ENCODE results near the gene ARMC9. TPM values are rescaled to one million over a fixed set of nuclear protein-coding genes. Genes with fewer than 3 reads are reported as not detected.

ARMC9 gene
- total RNA-seq, 1 experiment from 2014 or later: 16.4 TPM

DNA sequence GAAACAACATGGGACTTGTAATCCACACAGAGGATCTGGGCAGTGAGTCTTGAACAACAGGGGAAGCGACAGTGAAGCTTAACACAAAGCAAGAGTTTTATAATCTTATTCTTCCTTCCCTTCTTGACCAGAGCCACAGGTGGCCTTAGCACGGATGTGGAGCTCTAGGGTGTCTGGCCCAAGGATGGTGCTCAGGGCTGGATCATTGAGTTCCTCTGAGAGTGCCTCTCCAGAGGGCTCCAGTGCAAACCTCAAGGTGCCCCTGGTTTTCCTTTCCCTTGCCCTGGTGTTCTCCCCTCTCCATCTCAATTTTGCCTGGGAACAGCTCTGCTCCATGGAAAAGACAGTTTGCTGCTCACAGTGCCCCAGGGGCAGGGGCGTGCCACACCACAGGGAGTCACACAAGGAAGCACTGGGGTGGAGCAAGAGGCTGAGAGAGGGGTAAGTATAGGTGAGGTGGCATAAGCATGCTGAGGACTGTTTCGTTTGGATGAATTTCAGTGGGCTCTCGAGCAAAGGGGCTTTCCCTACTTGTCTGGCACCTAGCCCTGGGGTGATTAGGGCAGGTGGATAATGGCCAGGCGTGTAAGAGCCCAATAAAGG is 108.5 kb downstream of the ARMC9 start:
- POLR2A ChIA-PET: no interaction called here

More for the DNA sequence above, 108.5 kb downstream of the ARMC9 start:
- H3K27ac ChIP-seq (ENCODE audit: low read depth, low read length): no peak overlapping the region
- no peak overlapping the region for H2AFZ ChIP-seq (ENCODE audit: low read depth, low read length, poor library complexity, severe bottlenecking)
- H3K27me3 ChIP-seq (ENCODE audit: insufficient read depth, low read length): no peaks in the 10 kb centered on the region
- H3K4me2 ChIP-seq (ENCODE audit: low read length): no peak overlapping the region
- no peak overlapping the region for H3K9ac ChIP-seq (ENCODE audit: low read length)
- peaks cover 0 to 6% of the 10 kb centered on the region in 2 experiments; a peak in 1 of 4 replicates for H3K4me1 ChIP-seq (ENCODE audit: control insufficient read depth in 1 of 2, insufficient read depth in 2 of 2, low read length in 2 of 2)
- intact Hi-C loops (cut with micrococcal nuclease): no loop called here
- no TSS peak for BruUV-seq (replicated peaks)
- H3K9me2 ChIP-seq (ENCODE audit: insufficient read depth): no peaks in the 10 kb centered on the region
- no peaks in the 10 kb centered on the region for H3K9me3 ChIP-seq (ENCODE audit: control insufficient read depth in 1 of 2, insufficient read depth in 1 of 2, low read depth in 1 of 2, low read length in 2 of 2)
- CTCF ChIA-PET: no interaction called here
- DNase-seq (ENCODE audit: low read depth, low spot score): no peak
- H3K4me3 ChIP-seq (replicated peaks in 1 of 2; ENCODE audit: low read depth in 1 of 2, low read length in 2 of 2): no peak overlapping the region
- H3K36me3 ChIP-seq (ENCODE audit: control insufficient read depth in 1 of 2, insufficient read depth in 2 of 2, low read length in 2 of 2): no peaks in the 10 kb centered on the region
- RAD21 ChIA-PET (ENCODE audit: low non-redundant PET in 1 of 2, low total read pairs in 2 of 2, uncharacterized antibody in 2 of 2, unreplicated experiment in 2 of 2): no interaction called here
- H3K79me2 ChIP-seq (ENCODE audit: insufficient read depth, low read length): no peaks in the 10 kb centered on the region
- no peak for TF ChIP-seq ZFX (IDR thresholded peaks at IDR 0.05)
- TF ChIP-seq, protein P1, sequence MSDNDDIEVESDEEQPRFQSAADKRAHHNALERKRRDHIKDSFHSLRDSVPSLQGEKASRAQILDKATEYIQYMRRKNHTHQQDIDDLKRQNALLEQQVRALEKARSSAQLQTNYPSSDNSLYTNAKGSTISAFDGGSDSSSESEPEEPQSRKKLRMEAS (IDR thresholded peaks at IDR 0.05): no peak
- TF ChIP-seq SRF (IDR thresholded peaks at IDR 0.05; ENCODE audit: low read depth): no peak
- no peak for TF ChIP-seq SIN3A (IDR thresholded peaks at IDR 0.05; ENCODE audit: low read depth)
- no peak for TF ChIP-seq CEBPB (IDR thresholded peaks at IDR 0.05; ENCODE audit: low read depth)
- no peak for TF ChIP-seq TCF7L2 (IDR thresholded peaks at IDR 0.05; ENCODE audit: borderline replicate concordance, extremely low read depth, insufficient read depth, insufficient read length)
- no peak for TF ChIP-seq CBX3 (IDR thresholded peaks at IDR 0.05; ENCODE audit: low read depth)
- no peak for TF ChIP-seq FOSL1 (IDR thresholded peaks at IDR 0.05; ENCODE audit: low read depth)
- TF ChIP-seq EZH2 (IDR thresholded peaks at IDR 0.05): no peak
- TF ChIP-seq EGR1 (IDR thresholded peaks at IDR 0.05; ENCODE audit: low read depth): no peak
- no peak for TF ChIP-seq SP1 (IDR thresholded peaks at IDR 0.05; ENCODE audit: low read depth)
- no peak for TF ChIP-seq RAD21 (IDR thresholded peaks at IDR 0.05; ENCODE audit: low read depth)
- TF ChIP-seq ELF1 (IDR thresholded peaks at IDR 0.05; ENCODE audit: borderline replicate concordance, low read depth): no peak
- TF ChIP-seq JUND (IDR thresholded peaks at IDR 0.05): no peak
- TF ChIP-seq, protein P2, sequence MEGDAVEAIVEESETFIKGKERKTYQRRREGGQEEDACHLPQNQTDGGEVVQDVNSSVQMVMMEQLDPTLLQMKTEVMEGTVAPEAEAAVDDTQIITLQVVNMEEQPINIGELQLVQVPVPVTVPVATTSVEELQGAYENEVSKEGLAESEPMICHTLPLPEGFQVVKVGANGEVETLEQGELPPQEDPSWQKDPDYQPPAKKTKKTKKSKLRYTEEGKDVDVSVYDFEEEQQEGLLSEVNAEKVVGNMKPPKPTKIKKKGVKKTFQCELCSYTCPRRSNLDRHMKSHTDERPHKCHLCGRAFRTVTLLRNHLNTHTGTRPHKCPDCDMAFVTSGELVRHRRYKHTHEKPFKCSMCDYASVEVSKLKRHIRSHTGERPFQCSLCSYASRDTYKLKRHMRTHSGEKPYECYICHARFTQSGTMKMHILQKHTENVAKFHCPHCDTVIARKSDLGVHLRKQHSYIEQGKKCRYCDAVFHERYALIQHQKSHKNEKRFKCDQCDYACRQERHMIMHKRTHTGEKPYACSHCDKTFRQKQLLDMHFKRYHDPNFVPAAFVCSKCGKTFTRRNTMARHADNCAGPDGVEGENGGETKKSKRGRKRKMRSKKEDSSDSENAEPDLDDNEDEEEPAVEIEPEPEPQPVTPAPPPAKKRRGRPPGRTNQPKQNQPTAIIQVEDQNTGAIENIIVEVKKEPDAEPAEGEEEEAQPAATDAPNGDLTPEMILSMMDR (IDR thresholded peaks at IDR 0.05 in 2 of 3, conservative IDR thresholded peaks at IDR 0.05 in 1 of 3; ENCODE audit: borderline replicate concordance in 1 of 3, insufficient read depth in 1 of 3, low read depth in 2 of 3, low read length in 2 of 3): no peak
- no peak for TF ChIP-seq REST (IDR thresholded peaks at IDR 0.05; ENCODE audit: low read depth)
- TF ChIP-seq, protein P3, sequence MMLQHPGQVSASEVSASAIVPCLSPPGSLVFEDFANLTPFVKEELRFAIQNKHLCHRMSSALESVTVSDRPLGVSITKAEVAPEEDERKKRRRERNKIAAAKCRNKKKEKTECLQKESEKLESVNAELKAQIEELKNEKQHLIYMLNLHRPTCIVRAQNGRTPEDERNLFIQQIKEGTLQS (IDR thresholded peaks at IDR 0.05): no peak
- no peak for TF ChIP-seq POLR2A (IDR thresholded peaks at IDR 0.05; ENCODE audit: borderline replicate concordance, extremely low read depth, insufficient read depth, insufficient read length)
- TF ChIP-seq YY1 (IDR thresholded peaks at IDR 0.05; ENCODE audit: extremely low read depth, insufficient replicate concordance, low read depth, low read length): no peak
- no peak for ATAC-seq
- no peaks in the 10 kb centered on the region for H4K20me1 ChIP-seq (ENCODE audit: insufficient read depth)
